SKM-1 treated with dmso at 0.1 percent for 144 hours (cell line): ENCODE results near the gene MACROD1.
"Not testable (repeated sequence)": the region's sequence is repeated elsewhere in the genome, so short reads cannot be mapped to it uniquely, and the experiment has no call there.

ENCODE experiments used
- DNase-seq: peaks from one replicate; lab custom pipeline; 2025; ENCODE audit not compliant: unreplicated experiment; lab: John Stamatoyannopoulos, UW

MACROD1 gene

DNA sequence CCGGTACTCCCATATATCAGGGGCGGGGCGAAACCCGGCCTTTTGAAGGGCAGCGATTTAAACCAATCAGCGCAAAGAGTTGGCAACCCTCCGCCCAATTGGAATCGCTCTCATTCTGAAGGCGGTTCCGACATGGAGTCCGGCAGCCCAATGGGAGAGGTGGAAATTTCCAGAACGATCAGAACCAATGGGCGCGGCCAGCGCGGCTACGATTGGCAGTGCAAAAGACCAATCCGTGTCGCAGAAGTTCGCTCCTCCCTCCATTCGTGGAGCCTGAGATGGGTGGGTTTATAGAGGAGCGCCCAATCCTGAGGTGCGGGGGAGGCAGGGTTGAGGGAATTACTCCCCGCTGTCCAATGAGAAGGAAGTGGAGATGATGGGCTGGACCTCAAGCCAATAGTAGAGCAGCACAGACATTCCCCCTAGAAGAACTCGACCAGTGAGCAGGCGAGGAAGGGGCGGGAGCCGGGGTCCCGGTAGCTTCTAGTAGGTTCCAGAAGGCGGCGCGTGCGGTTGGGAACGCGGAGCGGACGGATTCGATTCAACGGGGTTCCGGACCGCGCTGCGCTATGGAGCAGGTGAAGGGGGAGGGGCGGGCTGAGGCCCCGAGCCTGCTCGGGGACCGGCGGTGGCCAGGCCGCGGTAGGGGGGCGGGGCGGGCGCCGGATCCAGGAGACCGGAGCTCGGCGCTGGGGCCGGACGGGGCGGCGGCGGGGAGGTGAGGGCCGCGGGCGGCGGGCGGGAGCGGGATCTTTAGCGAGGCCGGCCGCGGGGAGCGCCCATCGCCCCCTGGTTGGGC, 20.0 kb upstream of the MACROD1 start, which contains the start of gene STIP1:
STIP1 (plus strand) TSS at position 479 of the 799 bp plus-strand sequence; CDS start at position 570, 91 bp downstream.
- DNase-seq, result peak; percentile 100

DNA sequence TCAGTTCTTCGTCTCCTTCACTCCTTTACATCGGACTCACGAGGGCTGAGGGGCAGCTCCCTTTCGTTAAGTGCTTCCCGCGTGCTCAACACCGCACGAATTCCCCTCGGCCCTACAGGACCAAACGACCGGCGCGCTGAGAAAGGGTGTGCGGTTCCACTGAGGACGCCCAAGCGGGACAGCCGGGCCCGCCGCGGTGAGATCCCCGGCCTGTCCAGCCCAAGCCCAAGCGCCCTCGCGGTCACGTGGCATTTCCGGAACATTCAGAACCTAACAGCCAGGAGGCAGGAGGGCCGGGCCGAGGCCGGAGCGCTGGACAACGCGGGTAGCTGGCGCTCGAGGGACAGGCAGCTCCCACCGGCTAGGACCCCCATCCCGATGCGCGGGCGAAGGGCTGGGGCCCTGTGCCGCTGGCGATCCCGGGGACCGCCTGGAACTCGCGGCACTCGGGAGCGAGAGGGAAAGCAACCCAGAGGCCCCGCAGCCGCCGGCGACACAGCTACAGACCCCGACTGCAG, 19.3 kb upstream of the MACROD1 start:
- peak; percentile 69 for DNase-seq

DNA sequence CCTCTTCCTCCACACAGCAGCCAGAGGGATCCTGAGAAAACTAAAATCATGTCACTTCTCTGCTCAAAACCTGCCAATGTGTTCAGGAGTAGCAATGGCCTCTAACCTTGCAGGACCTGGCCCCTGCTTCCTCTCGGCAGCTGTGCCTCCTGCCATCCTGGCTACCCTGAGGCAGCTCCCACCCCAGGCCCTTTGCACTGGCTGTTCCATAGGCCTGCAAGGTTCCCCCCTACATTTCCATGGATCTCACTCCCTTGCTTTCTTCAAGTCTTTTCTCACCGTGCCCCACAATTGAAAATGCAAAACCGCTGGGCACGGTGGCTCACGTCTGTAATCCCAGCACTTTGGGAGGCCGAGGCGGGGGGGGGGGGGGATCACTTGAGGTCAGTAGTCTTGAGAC, 18.0 kb upstream of the MACROD1 start:
- DNase-seq, result no peak

DNA sequence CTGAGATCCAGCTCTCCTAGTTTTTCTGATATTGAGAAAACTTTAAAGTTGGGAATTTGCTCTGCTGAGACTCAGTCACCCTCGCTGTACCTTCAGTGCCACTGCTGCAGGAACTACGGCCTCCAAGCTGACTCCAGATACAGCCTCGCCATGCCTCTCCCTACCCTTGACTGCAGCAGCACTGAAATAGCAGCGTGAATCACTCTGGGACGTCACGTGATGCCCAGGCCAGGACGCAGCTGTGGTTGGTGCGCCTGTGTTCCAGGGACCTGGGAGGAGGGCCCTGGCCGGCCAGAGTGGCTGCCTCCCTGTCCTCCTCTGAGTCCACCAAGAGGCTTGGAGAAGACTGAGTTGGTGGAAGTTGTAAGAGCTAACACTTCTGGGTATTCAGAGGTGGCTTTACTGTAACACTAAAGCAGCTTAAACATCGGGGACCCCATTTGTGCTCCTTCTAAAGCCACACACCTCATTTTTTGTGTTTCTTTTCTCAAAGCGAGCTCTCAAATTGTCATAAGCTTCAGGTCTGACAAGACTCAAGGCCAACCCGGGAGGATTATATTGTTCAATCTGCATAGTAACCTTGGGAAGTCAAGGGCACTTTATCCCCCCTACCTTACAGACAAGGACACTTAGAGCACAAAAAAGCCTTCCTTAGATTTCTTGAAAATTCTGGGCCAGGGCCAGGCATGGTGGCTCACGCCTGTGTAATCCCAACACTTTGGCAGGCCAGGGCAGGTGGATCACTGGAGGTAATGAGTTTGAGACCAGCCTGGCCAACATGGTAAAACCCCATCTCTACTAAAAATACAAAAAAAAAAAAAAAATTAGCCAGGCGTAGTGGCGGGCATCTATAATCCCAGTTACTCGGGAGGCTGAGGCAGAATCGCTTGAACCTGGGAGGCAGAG, 15.8 kb upstream of the MACROD1 start:
- DNase-seq, result peak; percentile 68

DNA sequence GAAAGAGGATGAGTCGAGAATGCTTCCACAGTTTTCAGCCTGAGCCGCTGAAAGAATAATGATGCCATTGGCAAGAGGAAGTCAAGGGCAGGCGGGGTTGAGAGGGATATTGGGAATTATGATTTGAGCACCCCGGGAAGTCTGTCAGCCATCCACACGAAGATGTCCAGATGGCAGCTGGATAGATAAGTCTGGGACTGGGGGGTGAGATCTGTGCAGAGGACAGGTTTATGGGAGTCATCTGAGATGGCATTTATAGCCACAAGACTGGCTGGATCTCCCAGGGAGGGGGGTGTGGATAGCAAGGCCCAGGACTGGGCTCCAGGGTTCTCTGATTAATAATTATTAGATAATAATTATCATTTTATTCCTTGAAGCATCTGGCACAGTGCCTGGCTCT, 15.0 kb upstream of the MACROD1 start:
- DNase-seq, result no peak

DNA sequence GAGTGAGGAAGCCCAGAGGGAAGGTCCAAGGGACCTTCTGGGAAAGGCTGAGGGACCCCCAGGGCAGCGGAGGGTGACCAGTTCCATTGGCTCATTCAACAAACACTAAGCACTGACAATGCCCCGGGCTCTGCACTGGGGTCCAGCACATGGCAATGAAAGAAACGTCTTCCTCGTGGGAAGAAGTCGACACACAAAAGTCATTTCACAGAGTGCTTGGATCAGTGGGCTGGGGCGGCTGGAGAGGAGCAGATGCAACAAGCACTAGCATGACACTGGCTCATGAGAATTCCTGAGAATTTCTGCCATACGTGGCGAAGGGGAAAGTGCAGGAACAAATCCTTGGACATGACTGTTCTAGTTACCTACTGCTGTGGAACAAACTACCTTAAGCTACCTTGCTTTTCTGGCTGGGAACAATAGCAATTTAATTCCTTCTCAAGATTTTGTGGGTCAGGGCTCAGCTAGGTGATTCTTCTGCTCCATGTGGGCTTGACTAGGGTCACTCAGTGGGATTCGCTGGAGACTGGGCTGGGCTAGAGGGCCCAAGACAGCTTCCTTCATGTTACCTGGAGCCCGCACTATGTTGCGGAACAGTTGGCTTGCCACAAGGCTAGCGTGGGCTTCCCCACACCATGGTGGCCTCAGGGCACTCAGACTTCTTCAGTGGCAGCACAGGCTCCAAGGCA, 13.2 kb upstream of the MACROD1 start:
- DNase-seq, result no peak

DNA sequence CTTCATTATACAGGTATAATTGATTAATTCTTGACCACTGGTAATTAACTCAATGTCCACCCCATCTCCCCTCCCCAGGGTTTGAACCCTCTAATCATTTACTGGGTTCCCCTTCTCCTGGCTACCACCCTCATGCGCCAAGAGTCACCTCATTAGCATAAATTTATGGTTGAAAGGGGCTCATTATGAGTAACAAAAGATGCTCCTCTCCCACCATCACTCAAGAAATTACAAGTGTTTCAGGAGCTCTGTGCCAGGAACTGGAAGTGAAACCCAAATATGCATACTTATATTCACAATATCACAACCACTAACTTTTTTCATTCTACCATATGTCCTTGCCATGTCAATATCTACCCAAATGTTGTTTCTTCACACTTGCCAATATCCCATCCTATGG, 12.3 kb upstream of the MACROD1 start:
- no peak for DNase-seq

DNA sequence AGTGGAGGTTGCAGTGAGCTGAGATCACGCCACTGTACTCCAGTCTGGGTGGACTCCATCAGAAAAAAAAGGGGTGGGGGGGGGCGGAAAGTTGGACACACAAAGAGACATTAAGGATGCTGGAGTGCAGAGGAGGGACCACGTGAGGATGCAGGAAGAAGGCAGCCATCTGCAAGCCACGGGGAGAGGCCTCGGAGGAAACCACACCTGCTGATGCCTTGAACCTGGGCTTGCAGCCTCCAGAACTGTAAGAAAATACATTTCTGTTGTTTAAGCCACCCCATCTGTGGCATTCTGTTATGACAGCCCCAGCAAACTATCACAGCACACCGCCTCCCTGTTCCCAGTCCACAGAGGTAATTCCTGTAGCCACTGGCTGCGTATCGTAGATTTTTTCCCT, 10.8 kb upstream of the MACROD1 start:
- DNase-seq, result no peak

DNA sequence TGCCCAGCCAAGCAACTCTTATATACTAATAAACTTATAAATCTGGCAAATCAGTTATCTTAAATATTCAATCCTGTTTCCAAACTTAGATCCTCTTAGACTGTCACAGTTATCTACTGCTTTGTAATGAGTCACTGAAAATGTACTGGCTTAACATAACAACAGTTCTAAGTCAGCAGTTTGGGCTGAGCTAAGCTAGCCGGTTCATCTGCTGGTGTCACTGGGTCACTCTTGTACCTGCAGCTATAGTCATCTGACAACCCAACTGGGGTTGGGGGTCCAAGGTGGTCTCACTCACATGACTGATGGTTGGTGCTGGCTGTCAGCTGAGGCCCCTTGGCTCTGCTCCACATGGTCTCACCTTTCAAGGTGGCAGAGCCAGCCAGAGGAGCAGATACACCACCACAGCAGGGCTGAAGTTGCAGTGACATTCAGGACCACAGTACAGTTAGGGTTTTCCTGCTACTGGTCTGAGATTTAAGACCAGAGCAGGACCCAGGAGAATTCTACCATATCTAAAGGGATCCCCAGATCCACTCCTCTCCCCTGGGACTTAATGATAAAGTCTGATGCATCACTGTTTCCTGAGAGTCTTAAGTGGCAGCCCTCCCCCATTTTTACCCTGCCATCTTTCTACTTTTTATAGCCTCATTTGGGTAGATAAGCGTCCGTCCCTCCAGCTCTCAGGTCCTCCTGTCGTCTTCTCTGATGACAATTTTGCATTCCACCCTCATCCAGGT, 7.9 kb upstream of the MACROD1 start:
- DNase-seq, result no peak

DNA sequence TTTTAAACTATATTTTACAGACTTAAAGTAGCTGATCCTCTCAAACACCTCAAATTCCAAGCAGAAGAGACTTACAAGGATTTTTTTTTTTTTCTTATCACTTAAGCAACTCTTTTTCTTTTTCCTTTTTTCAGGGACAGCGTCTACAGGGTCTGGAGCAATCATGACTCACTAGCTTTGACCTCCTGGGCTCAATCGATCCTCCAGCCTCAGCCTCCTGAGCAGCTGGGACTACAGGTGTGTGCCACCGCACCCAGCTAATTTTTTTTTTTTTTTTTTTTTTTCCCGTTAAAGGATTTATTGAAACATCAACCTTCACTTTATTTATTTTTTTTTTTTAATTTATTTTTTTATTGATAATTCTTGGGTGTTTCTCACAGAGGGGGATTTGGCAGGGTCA, 4.5 kb upstream of the MACROD1 start:
- DNase-seq, result no peak

DNA sequence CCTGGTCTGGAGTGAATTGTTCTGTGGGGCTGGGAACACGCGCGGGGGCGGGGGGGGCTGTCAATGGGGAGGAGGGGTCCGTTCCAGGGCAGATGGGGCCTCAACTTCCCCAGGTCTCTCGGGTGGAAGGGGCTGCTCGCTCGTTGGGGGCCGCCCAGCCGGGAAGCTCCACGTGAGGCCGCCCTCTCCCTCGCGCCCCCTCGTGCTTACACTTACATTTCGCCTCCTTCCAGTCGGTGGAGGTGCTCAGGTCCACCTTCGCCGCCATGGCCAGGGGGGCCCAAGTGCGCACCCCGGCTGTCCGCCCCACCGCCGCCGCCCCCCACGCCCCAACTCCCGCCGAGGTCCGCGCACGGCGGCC, 452 bp downstream of the MACROD1 start:
- no peak for DNase-seq

DNA sequence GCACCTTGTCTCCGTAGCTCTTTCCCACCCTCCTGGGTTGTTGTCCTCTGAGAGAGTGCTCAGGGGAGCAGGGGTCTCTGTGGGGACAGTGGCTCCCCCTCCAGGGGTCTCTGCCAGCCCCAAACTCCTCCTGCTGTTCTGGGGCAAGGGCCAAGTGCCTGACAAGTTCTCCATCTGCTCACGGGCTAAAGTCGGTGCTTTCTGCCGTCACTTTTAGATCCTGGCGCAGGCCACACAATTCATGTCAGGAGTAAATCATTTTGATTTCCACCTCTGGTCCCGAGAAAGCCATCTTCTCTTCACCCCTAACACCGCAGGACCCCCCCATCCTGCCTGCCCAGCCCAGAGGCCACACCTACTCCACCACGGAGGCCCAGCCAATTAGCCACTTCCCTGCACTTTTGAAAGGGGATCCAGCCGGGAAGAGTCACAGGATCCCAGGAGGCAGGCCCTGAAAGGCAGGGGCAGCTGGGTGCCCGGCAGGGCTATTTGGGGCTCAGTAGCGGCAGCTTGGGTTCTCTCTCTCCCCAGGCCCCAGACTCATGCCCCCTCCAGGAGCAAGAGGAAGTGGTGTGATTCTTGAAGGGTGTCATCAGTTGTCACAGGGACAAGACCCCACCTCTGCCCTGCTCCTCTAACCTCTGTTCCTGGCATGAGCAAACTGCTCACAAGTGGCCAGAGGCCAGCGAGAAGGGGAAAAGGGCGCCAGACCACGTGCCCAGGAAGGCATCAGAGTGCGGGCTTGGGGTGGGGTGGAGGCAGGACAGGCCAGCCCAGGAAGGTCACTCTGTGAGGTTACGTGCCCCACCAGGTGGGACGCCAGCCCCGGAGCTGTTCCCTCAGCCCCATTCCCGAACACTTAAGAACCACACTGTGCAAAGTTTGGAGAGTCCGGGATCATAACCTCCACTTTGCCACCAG, 1.3 kb downstream of the MACROD1 start:
- DNase-seq, result no peak

DNA sequence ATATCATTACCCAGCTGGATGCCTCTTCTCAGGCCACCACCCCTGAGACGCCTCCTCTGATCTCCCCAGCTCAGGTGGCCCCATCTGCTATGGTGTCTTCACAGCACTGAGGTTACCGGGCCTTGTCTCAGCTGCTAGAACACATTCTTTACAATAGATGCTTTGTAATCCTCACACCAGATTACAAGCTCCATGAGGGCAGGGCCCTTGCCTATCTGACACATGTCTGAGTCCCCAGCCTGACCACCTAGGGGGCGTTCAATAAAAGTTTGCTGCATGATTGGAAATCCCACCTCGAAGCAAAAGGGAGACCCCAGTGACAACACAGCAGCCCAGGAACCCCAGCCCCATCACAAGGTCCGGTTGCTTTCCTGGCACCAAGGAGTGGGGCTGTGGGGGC, 2.0 kb downstream of the MACROD1 start:
- DNase-seq, result no peak

DNA sequence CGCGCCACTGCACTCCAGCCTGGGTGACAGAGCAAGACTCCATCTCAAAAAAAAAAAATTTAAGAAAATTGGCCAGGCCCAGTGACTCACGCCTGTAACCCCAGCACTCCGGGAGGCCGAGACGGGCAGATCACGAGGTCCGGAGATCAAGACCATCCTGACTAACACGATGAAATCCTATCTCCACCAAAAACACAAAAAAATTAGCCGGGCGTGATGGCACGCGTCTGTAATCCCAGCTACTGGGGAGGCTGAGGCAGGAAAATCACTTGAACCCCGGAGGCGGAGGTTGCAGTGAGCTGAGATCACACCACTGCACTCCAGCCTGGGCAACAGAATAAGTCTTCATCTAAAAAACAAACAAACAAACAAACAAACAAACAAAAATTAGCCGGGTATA, 3.1 kb downstream of the MACROD1 start:
- not testable (repeated sequence) for DNase-seq

DNA sequence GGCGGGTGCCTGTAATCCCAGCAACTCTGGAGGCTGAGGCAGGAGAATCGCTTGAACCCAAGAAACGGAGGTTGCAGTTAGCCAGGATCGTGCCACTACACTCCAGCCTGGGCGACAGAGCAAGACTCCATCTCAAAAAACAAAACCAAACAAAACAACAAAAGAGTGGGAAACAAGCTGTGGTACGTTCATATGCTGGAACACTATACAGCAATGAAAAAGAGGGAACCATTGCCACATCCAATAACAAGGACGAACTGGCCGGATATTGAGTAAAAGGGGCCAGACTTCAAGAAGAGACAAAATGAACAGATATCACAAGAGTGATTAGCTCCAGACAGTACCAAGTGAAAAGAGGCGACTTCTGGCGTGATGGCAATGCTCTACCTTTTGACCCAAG, 4.9 kb downstream of the MACROD1 start:
- DNase-seq, result no peak

DNA sequence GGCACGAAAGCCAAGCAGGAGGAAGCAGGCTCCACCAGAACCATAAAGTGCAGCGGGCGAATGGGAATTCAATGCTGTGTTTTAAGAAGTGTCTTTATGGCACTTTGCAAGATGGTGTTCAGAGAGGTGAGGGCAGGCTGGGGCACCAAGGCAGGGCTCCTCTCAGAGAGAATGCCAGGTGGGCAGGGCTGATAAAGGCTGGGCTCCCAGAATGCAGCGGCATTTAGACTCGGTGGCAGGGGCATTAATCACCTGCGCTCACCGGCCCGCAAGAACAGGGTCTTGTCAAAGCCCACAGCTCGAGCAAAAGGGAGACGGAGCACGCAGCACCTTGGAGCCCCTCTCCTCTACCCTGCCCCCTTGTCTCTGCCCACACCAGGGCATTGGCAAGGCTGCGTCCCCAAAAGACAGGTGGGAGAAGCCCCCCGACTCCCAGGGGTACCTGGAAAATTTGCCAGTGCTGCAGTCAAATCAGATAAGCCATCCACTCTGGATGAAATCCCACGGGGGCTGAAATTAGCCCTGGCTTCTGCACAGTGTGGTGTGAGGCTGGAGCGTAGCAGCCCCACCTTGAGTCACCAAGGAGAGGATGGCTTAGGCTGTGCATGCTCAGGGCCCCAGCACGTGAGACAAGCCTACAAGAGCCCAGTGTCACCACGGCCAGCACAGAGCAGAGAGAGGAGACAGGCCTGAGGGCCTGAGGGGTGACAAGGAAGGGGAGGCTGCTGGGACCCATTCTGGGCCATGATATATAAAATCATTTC, 8.1 kb downstream of the MACROD1 start:
- DNase-seq, result no peak

DNA sequence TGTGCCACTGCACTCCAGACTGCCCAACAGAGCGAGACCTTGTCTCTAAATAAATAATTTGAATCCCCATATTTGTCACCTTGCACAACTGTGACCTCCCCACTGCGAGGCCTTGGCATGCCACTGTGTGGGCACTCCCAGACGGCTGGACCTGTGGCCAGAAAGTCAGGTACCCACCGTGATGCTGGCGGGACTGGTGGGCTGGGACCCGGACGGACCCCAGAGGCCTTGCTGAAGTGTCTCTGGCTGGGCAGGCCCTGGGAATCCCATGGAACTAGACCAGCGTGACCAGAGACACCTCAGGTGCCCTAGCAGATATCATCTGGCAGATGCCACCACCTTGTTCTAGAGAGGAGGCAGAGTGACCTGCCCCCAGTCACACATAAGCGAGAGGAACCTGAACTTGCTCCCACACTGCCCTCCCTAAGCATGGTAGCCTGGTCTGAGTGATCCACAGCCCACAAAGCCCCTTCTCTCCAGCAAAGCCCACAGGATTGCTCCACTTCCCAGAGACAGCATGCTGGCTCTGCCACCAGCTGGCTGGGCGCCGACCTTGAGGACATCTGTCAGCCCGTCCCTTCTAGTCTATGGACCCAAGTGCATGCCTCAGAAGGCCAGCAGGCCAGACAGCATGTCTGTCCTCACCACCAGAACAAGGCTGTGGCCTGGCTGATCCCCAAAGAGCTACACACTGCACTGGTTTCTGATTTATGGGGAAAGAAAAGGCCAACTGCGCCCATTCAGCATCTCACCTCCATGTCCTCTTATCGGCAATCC, 9.5 kb downstream of the MACROD1 start:
- DNase-seq, result no peak

DNA sequence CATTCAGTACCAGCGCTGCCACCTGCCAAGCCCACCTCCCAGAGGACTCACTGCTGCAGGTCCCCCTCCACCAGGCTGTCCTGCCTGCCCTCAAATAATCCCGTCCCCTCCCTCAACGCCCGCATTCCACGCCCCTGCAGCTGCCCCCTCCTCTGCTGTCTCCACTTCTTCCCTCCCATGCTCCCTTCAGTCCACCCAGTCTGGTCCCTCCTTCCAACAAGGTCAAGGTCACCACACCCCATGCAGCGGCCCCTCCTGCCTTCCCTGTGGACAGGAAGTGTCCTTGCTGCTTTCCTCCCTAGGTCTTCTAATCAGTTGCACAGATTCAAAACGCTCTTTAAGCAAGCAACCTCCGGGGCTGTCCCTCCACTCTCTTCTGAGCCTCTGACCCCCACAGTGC, 12.1 kb downstream of the MACROD1 start:
- no peak for DNase-seq
